Liver (tissue), 9 donors: Measurements from ENCODE around the gene DSCAML1. TPM values are rescaled to one million over a fixed set of nuclear protein-coding genes. Genes with fewer than 3 reads are reported as not detected.

Experiments used
- DNase-seq: peaks from one replicate; pipeline ENCODE4 v3.0.0-alpha.2; 2017; ENCODE audit warnings: low spot score
- H3K27ac ChIP-seq, 2 donors: one replicate each; pipeline ENCODE4 v1.7.0; 2013; ENCODE audit warnings: inconsistent platforms in 2 of 2, low read length in 2 of 2, control low read depth in 1 of 2, low read depth in 1 of 2, mild to moderate bottlenecking in 1 of 2
- H3K27me3 ChIP-seq, 4 donors: one replicate each; pipeline versions ENCODE4 v1.6.1 to v1.7.0; 2013; ENCODE audit warnings: low read length in 3 of 4, inconsistent platforms in 1 of 4, mild to moderate bottlenecking in 1 of 4, moderate library complexity in 1 of 4; ENCODE audit not compliant: control insufficient read depth in 4 of 4, insufficient read depth in 4 of 4
- H3K36me3 ChIP-seq, 4 donors: one replicate each; pipeline versions ENCODE4 v1.6.1 to v1.7.0; 2013; ENCODE audit warnings: low read length in 3 of 4, mild to moderate bottlenecking in 3 of 4, low read depth in 1 of 4, moderate library complexity in 1 of 4; ENCODE audit not compliant: control insufficient read depth in 4 of 4, insufficient read depth in 3 of 4
- H3K4me1 ChIP-seq, 4 donors: one replicate each; pipeline versions ENCODE4 v1.6.1 to v1.7.0; 2013; ENCODE audit warnings: low read length in 3 of 4, mild to moderate bottlenecking in 3 of 4, moderate library complexity in 1 of 4; ENCODE audit not compliant: control insufficient read depth in 4 of 4, insufficient read depth in 4 of 4
- H3K4me3 ChIP-seq, 3 donors: one replicate each; pipeline versions ENCODE4 v1.6.1 to v1.7.0; 2013; ENCODE audit warnings: low read length in 3 of 3, control low read depth in 1 of 3, low read depth in 1 of 3, mild to moderate bottlenecking in 1 of 3
- H3K9ac ChIP-seq, 2 donors: one replicate each; pipeline ENCODE4 v1.7.0; 2013; ENCODE audit warnings: low read length in 2 of 2, mild to moderate bottlenecking in 2 of 2, moderate library complexity in 2 of 2, control low read depth in 1 of 2, low read depth in 1 of 2
- H3K9me3 ChIP-seq, 4 donors: one replicate each; pipeline versions ENCODE4 v1.6.1 to v1.7.0; 2013; ENCODE audit warnings: low read length in 3 of 4; ENCODE audit not compliant: control insufficient read depth in 4 of 4
- ATF3 ChIP-seq: IDR thresholded peaks from 2 replicates; pipeline ENCODE4 v1.6.1; 2016; ENCODE audit warnings: antibody characterized with exemption
- CTCF ChIP-seq: fragments of 150-350 bp; IDR thresholded peaks from 2 replicates; pipeline ENCODE4 v1.5.1; 2017; ENCODE audit warnings: improper control_type of control experiment, low read depth, low read length; ENCODE audit not compliant: missing input control
- FOXA1 ChIP-seq: IDR thresholded peaks from 2 replicates; pipeline ENCODE4 v1.6.1; 2016; ENCODE audit warnings: antibody characterized with exemption
- HNF4A ChIP-seq, 2 donors: conservative IDR thresholded peaks; 2 replicates each; pipeline ENCODE4 v1.6.1; 2016; ENCODE audit warnings: antibody characterized with exemption in 2 of 2, mild to moderate bottlenecking in 2 of 2
- HNF4G ChIP-seq: IDR thresholded peaks from 2 replicates; pipeline ENCODE4 v1.6.1; 2016; ENCODE audit warnings: antibody characterized with exemption
- MAX ChIP-seq: IDR thresholded peaks from 2 replicates; pipeline ENCODE4 v1.6.1; 2016; ENCODE audit warnings: antibody characterized with exemption
- NR2F2 ChIP-seq: IDR thresholded peaks from 2 replicates; pipeline ENCODE4 v1.6.1; 2016; ENCODE audit warnings: antibody characterized with exemption
- RAD21 ChIP-seq, 2 donors: IDR thresholded peaks; 2 replicates each; pipeline ENCODE4 v1.6.1; 2016; ENCODE audit warnings: antibody characterized with exemption in 2 of 2, mild to moderate bottlenecking in 2 of 2
- REST ChIP-seq: IDR thresholded peaks from 2 replicates; pipeline ENCODE4 v1.6.1; 2016; ENCODE audit warnings: antibody characterized with exemption, mild to moderate bottlenecking
- RXRA ChIP-seq, 2 donors: IDR thresholded peaks; 2 replicates each; pipeline ENCODE4 v1.6.1; 2017 to 2018; ENCODE audit warnings: antibody characterized with exemption in 2 of 2, mild to moderate bottlenecking in 1 of 2
- WGBS: extraction: QIAGEN DNeasy Blood & Tissue Kit; methylation state at CpG from one replicate; pipeline ENCODE4 v1.1.7; 2013; 5-methylcytosine and 5-hydroxymethylcytosine counted together
- polyA plus RNA-seq, 2 donors: library from polyadenylated mRNA; stranded (reverse) in 1 of 2; unstranded in 1 of 2; fragments of 200-250 nt in 1 of 2; fragments of >200 nt in 1 of 2; fragmentation: Nextera tagmentation in 1 of 2; extraction: Ambion mirVana in 1 of 2; gene quantifications; one replicate each; pipeline versions ENCODE4 v1.2.1 to v1.2.3, GENCODE V29; 2013 to 2015
- total RNA-seq, 2 donors: library from RNA; depleted of rRNA; stranded (reverse); fragments of >200 nt; gene quantifications; one replicate each; pipeline ENCODE4 v1.2.3, GENCODE V29; 2014
- donor health status: healthy.
- donor health status: healthy.
- donor health status: healthy.
- donor health status: healthy.
- donor health status: healthy.

DSCAML1 gene
- total and polyA plus RNA-seq, 4 donors = 0.07 to 0.42 (median 0.20) TPM

- Histone ChIP-seq H3K9me3 (no peaks in the 10 kb centered on the region), H3K4me1 (peaks cover 0 to 16% (median 4%) of the 10 kb centered on the region in 4 donors), H3K27ac (peak overlapping the region; percentile 50 to 74), H3K36me3 (no peaks in the 10 kb centered on the region), H3K9ac (peak overlapping the region in 1 of 2 donors; percentile 8), H3K4me3 (no peak overlapping the region), H3K27me3 (no peaks in the 10 kb centered on the region)
- WGBS = 28% methylated on average over 13 of the region's 13 CpGs
- no peak for DNase-seq
- TF ChIP-seq HNF4G (no peak), MAX (no peak), NR2F2 (peak; percentile 63), REST (peak; percentile 12), RXRA (IDR thresholded peaks at IDR 0.05) (peak in 1 of 2 donors; percentile 27), HNF4A (conservative IDR thresholded peaks at IDR 0.05) (no peak), CTCF (no peak)
Measured at GRCh38 chr11:117823946-117824420, 27.0 kb upstream of the DSCAML1 start.

- H3K27ac ChIP-seq = peak overlapping the region; percentile 50 to 70
- H3K9me3 ChIP-seq = no peaks in the 10 kb centered on the region
- no peaks in the 10 kb centered on the region for H3K27me3 ChIP-seq
- H3K9ac ChIP-seq = peak overlapping the region in 1 of 2 donors; percentile 8
- H3K36me3 ChIP-seq = no peaks in the 10 kb centered on the region
- DNase-seq = no peak
- TF ChIP-seq RAD21 (IDR thresholded peaks at IDR 0.05) (peak in 1 of 2 donors; percentile 21), FOXA1 (no peak), ATF3 (no peak)
- peaks cover 0 to 16% (median 4%) of the 10 kb centered on the region in 4 donors for H3K4me1 ChIP-seq
- no peak overlapping the region for H3K4me3 ChIP-seq
- WGBS = 20% methylated on average over 18 of the region's 18 CpGs
Measured at GRCh38 chr11:117823294-117823945, 26.4 kb upstream of the DSCAML1 start.
